NCI-H748 (cell line): ENCODE data around the gene MTCL1.

Experiments
- DNase-seq: peaks from one replicate; lab custom pipeline; 2025; ENCODE audit not compliant: unreplicated experiment; lab: John Stamatoyannopoulos, UW

MTCL1 gene

DNA sequence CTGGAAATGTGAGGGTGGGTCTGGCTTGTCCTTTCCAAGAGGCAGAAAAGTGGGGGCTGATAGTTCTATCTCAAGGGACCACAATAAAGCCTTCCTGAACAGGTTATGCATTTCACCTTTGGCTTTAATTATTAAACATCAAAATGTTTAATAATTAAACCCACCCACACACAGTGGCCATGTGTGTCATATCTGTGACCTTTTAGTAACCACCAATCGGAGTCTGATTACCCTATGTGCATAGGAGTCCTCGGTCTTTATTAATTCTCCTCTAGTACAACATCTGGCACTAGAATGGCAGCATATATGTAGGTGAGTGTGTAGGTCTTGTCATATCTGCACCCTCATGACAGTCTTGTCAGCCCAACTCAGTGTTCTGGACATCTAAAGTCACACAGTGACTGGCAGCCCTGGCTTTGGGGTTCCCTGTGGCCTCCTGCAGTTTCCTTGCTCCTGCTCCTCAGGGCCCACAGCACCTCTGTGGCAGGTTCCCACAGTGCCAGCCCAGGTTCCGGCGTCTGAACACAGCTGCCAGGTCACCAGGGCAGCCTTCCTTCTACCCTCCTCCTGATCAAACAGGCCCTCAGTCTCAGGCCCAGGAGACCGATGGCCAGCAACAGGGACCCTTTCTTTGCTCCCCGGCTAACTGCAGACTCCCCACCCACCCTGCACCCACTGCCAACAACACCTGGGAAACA lies 100.9 kb downstream of the MTCL1 start:
- no peak for DNase-seq

DNA sequence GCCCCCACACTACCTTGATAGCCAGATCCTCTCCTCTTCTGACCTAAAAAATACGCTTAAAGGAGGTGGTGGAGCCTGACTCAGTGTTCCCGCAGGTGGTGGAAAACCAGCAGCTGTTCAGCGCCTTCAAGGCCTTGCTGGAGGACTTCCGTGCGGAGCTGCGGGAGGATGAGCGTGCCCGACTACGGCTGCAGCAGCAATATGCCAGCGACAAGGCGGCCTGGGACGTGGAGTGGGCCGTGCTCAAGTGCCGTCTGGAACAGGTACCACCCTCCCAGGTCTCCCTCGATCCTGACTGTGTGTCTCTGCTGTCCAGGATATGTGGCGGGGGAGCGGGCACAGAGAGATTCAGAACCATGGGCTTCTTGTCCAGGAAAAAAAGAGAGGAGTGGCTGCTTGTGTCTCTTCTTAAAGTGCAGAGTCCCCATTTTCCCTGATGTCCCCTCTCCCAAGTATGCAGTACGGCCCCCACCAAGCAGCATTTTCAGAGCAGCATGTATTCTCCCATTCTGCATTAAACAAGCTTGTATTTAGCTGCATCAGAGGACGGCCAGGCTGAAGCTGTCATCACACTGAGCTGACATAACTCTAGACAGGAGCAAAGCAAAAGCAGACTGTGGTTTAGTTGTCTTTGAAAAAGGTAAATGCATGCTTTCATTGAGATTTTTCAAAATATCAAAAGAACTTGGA lies 101.6 kb downstream of the MTCL1 start:
- DNase-seq = no peak

DNA sequence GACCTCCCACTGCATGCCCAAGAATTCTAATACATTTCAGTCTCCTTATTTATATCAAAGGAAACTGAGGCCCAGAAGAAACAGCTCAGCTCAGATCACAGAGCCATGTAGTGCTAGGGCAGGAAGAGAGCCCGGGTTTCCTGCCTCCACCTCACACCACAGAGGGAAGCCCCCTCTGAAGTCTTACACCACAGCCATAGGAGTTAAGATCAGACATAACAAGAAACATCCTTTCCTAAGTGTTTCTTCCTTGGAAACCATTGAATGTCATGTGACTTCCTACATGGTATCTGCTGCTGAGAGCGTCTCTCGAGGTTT lies 102.1 kb downstream of the MTCL1 start:
- DNase-seq = no peak

DNA sequence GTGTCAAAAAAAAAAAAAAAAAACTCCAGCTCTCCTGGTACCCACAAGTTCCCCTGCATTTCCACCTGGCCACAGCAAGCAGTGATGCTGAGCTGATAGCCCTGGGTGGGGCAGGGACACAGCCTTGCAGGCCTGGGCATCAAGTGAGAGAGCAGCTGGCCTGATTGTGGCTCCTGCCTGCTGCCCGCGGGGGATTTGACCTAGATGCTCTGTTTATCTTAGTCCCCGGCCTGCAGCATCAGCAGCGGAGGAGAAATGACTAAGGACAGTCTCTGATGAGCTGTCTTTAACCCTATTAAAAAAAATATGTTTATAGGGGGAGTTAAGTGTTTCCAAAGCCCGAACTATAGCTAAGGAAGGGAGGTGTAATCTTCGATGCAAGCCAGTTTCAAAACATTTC lies 102.6 kb downstream of the MTCL1 start:
- no peak for DNase-seq

DNA sequence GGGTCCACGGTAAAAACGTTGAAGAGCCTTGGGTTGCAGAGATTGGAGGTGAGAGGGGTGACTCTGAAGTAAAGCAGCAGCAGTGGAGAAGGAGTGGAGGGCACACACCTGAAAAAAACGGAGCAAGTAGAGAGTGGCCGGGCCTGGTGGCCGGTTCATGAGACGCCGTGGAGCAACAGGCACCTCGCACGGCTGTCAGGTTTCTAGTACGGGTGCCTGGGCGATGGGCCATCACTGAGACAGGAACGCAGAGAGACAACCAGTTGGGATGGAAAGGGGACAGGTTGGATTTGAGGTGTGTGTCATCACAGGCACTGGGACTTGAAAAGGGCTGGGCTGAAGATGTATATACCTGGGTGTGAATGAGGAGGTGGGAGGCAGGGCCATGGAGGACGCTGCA lies 104.2 kb downstream of the MTCL1 start:
- no peak for DNase-seq

DNA sequence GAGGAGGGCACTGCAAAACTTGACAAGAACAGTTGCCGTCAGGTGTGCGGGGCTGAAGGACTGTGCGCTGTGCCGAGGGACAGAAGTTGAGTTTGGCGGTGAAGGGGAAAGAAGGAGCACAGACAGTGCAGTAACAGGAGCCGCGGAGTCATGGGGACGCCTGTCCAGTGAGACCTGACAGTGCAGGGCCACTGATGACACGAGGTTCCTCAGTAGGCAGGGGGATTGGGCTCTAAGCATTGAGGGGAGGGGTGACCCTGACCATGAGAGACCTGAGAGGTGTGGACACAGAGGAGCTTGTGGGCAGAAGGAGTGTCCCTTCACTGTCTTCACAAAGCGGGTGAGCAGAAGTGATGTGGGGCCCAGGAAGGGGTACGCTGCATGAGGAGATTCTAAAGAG lies 104.8 kb downstream of the MTCL1 start:
- DNase-seq = no peak

DNA sequence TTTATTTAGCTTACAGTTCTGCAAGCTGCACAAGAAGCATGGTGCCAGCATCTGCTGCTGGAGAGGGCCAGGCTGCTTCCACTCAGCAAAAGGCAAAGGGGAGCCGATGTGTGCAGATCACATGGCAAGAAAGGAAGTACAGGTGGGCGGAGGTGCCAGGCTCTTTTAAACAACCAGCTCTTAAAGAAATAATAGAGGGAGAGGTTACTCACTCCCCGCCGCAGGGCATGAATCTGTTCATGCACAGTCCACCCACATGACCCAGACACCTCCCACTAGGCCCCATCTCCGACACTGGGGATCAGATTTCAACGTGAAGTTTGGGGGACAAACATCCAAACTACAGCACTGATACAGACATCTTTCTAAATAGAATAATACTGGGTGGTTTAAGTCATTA lies 105.8 kb downstream of the MTCL1 start:
- no peak for DNase-seq

DNA sequence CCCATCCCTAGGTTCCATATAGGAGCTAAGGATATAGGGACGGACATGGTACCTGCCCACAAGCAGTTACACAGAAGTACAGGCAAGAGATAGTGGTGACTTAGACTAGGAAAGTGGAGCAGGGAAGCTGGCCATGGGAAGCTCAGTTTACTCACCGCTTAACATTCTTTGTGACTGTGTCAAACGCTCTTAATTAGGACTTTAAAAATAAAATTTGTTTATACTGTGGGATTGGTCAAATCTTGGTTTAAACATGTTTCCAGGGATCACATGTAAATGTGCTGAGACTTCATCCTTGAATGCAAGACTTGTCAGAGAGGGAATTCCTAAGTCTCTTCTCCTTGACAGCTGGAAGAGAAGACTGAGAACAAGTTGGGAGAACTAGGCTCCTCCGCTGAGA lies 107.3 kb downstream of the MTCL1 start:
- no peak for DNase-seq

DNA sequence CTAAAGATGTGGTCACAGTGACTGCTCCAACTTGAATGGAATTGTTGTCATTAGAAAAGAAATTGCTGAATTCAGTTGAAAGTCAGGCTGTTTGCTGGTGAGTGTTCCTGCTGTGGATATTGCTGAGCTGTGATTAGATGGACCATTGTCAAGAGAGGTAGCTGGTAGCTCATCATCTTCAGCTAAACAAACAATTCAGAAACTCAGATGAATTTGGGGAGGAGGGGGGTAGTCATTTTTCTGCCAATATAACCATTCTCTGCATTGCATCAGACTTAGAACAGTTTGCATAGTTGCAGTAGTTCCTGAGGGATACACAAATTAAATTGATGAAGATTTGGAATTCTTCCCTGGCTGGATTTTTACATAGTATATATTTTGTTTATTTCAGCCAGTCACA lies 108.3 kb downstream of the MTCL1 start:
- DNase-seq = no peak

GRCh38 chr18:8814206-8814605 lies 108.8 kb downstream of the MTCL1 start:
- DNase-seq = no peak

GRCh38 chr18:8816220-8816619 lies 110.9 kb downstream of the MTCL1 start:
- DNase-seq = no peak

DNA sequence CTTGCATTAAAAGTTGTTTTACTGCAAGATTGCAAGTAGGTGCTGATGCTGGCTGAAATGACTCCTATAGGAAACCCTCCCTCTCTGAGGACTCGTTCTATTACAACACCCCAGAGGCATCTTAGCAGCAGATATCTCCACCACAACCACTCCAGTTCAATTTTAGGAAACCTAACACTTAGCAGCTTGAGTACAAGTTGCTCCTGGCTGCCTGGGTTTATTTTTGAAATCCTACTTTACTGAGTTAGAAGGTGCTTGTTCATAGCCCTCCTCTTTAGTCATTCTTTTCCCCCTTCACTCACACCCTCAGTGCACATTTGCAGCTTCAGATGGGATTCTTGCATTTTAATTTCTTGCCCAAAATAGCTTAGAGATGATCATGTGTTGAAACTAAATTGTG lies 111.5 kb downstream of the MTCL1 start:
- no peak for DNase-seq

DNA sequence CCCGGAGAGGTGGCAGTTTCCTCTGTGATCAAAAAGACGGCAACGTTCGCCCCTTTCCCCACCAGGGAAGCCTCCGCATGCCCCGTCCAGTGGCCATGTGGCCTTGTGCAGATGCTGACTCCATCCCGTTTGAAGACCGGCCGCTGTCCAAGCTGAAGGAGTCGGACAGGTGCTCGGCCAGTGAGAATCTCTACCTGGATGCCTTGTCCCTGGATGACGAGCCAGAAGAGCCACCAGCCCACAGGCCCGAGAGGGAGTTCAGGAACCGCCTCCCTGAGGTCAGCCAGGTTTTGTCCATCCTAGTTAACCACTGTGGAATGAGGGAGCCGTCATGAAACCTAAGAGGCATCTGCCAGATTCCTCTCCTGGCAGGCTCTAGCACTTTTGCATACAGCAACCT lies 113.6 kb downstream of the MTCL1 start:
- no peak for DNase-seq

DNA sequence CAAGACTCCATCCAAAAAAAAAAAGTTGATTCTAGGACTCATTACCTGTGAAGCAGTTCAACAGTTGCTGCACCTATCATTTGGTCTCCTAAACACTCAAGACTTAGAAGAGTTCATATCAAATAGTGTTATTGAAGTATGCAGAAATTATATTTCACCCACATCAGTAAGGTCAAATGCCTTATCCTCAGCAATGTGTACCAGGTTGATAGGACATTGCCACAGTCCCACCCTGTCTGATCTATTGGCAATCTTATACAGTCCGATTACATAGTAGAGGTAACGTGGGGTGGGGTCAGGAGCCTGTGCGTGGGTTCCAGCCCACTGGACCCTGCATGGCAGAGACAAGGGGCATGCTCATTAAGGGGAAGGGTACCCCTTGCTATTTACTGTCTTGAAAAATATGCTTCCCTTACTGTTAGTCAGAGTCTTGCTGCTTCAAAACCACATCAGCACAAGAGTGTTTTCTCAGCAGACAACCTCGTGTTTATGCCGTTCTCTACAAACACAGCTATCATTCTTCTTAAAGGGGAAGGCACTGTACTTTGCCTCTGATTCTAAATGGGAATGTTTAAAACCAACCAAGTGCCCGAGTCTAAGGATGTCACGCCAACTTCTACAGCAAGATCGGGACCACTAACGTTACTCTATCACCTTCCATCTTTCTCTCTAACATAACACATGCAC lies 115.2 kb downstream of the MTCL1 start:
- DNase-seq = no peak

DNA sequence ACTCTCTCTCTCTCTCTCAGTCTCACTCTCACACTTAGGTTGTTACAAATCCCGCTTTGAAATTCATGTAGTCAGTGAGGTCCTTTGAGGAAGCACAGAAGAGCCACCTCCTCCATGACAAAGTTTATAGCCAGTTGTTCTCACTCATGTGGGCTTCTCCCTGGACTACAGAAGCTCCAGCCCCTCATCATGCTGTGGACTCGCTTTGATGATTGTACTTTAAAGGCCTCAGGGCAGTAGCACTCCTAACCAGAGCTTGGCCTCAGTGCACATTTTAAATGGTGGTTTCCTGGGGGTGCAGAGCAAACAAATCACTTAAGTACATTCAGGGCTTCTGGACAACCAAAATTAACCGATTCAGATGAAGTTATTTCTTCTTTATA lies 115.7 kb downstream of the MTCL1 start:
- DNase-seq = no peak

DNA sequence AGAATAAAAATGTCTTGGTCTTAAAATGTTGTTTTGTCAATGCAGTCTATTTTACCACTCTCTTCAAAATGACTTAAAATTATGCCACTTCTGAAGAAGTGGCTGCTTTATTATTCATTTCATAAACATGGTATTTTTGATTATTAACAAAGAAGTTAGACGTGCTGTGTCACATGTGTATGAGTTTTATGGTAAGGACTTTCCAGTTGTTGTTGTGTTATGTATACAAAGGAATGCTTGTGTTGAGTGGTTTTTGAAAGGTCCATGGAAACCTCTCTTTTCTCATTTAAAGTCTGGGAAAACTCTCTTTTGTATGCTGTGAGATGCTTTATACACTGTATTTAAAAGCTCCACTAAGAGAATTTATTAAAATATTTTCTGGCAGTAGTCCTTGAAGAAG lies 116.2 kb downstream of the MTCL1 start:
- no peak for DNase-seq

- no peak for DNase-seq
Observed at GRCh38 chr18:8822643-8823042, 117.3 kb downstream of the MTCL1 start.

DNA sequence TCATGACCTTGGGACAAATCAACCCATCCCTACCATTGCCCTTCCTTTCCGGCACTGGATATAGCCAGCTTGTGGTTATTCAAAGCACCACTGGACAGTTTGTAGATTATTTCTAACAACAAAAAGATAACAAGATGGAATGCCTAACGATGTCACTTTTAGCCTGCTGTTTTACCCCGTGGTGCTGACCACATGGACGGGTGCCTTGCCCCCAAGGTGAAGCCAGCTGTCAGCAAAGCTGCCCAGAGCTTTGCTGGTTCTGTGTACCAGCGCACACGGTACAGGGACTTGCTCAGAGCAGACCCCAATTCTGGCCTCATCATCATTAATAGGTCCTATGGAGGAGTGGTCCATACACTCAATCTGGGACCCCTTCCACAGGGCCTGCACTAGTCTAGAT lies 118.2 kb downstream of the MTCL1 start:
- no peak for DNase-seq

GRCh38 chr18:8824846-8825245 lies 119.5 kb downstream of the MTCL1 start:
- no peak for DNase-seq

- no peak for DNase-seq
Observed at GRCh38 chr18:8825273-8825672, 119.9 kb downstream of the MTCL1 start.

GRCh38 chr18:8825729-8826375 lies 120.5 kb downstream of the MTCL1 start:
- DNase-seq = no peak

- DNase-seq = no peak
Observed at GRCh38 chr18:8826514-8826913, 121.2 kb downstream of the MTCL1 start.
